Astrocyte of the cerebellum (primary cell): ENCODE results near the gene CHST3.
"Not testable (repeated sequence)": the region's sequence is repeated elsewhere in the genome, so short reads cannot be mapped to it uniquely, and the experiment has no call there.

Experiments used
- DNase-seq: peaks from one replicate; pipeline ENCODE4 v3.0.0-alpha.2; 2011; ENCODE audit warnings: low read depth
- H3K4me3 ChIP-seq: 2 replicates; pipeline ENCODE4 v1.5.1; 2011; ENCODE audit warnings: mild to moderate bottlenecking, low read depth, low read length, moderate library complexity
- in situ Hi-C: cut with HindIII; loops from 2 replicates; pipeline ENCODE4 v1.10.0; 2017; ENCODE audit warnings: low sequenced_read_pairs
- TF ChIP-seq, protein P1 (sequence below): IDR thresholded peaks from 2 replicates; pipeline ENCODE4 v1.5.1; 2012; ENCODE audit warnings: low read length, low read depth, moderate library complexity, mild to moderate bottlenecking; ENCODE audit errors: missing control alignments

CHST3 gene

DNA sequence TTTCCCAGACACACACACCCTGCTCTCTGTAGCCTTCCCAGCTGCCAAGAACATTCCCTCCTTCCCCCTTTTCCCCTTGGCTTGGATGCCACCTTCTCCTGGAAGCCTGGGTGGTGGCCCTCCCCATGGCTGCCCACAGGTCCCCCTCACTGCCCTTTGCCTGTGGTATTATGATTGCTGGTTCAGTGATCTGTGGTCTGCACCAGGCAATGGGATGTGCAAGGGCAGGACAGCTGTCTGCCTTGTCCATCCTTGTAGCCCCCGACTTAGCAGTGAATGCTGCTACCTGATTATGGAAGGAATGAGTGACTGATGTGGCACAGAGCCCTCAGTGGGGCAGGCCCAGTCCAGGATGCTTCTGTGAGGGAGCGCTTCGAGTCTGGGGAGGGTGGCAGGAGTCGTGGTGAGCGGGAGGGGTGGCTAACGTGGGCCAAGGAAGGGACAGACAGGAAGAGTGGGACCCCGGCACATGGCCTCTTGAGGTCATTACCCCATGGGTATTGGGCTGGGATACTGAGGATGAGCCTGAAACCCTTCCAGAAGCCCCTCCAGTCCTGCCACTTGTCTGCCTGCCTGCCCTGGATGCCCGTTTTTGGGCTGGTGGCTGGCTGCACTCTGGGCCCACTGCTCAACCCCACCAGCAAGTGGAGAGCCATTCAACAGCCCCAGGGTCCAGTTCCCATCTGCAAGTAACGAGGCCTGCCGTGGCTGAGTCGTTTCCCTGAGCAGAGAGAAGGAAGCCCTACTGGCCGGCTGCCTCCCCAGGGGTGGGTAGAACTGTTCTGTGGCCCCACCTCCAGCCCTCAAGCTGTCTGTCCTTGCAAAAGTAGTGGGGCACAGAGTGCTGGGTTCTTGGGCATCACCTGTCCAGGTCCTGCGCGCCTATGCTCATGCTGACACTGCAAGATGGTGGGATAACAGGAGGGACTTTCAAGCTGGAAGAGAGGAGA is 8.8 kb downstream of the CHST3 start:
- H3K4me3 ChIP-seq: no peak overlapping the region
- TF ChIP-seq, protein P1, sequence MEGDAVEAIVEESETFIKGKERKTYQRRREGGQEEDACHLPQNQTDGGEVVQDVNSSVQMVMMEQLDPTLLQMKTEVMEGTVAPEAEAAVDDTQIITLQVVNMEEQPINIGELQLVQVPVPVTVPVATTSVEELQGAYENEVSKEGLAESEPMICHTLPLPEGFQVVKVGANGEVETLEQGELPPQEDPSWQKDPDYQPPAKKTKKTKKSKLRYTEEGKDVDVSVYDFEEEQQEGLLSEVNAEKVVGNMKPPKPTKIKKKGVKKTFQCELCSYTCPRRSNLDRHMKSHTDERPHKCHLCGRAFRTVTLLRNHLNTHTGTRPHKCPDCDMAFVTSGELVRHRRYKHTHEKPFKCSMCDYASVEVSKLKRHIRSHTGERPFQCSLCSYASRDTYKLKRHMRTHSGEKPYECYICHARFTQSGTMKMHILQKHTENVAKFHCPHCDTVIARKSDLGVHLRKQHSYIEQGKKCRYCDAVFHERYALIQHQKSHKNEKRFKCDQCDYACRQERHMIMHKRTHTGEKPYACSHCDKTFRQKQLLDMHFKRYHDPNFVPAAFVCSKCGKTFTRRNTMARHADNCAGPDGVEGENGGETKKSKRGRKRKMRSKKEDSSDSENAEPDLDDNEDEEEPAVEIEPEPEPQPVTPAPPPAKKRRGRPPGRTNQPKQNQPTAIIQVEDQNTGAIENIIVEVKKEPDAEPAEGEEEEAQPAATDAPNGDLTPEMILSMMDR: no peak
- DNase-seq: no peak
- in situ Hi-C loops: no loop called here

DNA sequence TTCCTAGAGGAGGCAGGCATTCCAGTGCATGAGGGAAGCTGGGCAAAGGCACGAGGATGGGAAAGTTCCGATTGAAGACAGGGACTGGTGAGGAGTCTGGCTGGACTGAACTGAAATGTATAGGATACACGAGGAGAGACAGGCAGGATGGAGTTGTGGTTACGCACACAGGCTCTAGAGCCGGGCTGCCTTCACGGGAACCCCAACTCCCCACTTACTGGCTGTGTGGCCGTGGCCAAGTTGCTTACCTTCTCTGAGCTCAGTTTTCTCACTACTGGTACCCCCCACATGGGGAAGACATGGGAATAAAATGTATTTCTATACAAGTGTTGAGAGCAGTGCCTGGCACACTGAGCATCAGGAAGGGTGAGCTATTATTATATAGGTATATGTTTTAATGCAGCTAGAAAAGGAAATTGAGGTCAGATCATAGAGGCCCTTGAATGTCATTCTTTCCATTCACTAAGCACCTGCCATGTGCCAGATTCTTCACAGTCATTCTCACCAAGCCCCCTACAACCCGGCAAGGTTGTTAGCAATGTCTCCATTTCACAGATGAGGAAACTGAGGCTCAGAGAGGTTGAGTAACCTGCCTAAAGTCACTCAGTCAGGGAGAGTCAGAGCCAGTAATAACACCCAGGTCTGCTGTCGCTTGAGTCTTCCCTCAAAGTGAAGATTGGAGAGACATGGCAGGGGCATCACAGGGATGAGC is 9.7 kb downstream of the CHST3 start:
- no peak overlapping the region for H3K4me3 ChIP-seq
- DNase-seq: no peak
- TF ChIP-seq, protein P1: no peak
- in situ Hi-C loops: no loop called here

DNA sequence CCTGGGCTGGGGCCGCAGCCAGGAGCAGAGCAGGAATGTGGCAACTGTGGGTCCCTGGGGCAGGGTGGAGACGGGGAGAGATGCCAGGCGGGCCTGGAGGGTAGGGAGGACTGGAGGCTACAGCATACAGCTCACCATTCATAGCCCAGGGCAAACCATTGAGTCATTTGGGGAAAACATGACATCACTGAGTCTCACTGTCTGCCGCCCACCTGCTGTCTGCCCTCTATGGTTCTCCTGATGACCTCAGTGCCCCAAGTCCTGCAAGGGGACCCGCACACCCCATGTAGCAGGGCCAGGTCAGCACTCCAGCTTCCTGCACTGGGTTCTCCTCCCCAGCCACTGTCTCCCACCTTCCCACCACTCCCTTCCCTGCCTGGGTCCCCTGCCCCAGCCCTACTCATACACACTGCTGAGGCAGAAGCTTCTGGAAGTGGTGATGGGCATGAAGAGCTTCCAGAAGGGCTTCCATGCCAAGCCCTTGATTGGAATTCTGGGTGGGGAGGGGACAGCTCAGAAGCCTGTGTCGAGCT is 10.4 kb downstream of the CHST3 start:
- TF ChIP-seq, protein P1: no peak
- in situ Hi-C loops: no loop called here
- H3K4me3 ChIP-seq: no peak overlapping the region
- DNase-seq: no peak

DNA sequence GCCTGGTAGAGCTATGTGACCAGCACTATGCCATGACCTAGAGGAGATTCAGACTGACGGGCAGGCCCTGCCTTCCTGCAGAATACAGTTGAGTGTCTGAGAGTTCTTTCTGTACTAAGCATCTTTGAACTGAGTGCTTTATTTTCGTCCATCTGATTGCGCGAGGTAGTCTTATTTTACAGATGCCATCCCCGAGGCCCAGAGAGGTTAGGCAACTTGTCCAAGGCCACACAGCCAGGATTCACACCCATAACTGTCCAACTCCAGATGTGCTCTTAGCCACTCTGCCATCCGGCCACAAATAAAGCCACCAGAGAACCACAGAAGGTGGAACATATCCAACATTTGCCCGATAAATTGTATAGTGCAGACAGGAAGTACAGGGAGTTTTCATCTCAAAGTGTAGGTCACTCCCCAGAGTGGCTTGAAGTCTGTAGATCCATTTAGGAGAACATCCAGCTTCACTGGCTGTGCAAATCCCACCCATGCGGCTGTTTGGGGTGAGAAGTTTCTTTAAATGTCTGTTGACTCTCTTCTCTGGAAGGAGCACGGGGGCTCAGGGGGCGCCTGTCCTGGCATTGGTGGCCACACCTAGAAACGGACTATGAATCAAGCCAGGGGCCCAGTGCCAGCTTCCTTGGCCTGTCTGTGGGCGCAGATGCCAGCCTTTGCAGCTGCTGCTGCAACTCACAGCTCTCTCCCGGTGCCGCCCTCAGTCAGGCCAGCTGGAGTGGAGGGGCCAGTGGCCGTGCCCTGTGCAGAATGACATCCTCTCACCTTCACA is 11.1 kb downstream of the CHST3 start:
- no peak for DNase-seq
- in situ Hi-C loops: no loop called here
- TF ChIP-seq, protein P1: no peak
- H3K4me3 ChIP-seq: no peak overlapping the region

DNA sequence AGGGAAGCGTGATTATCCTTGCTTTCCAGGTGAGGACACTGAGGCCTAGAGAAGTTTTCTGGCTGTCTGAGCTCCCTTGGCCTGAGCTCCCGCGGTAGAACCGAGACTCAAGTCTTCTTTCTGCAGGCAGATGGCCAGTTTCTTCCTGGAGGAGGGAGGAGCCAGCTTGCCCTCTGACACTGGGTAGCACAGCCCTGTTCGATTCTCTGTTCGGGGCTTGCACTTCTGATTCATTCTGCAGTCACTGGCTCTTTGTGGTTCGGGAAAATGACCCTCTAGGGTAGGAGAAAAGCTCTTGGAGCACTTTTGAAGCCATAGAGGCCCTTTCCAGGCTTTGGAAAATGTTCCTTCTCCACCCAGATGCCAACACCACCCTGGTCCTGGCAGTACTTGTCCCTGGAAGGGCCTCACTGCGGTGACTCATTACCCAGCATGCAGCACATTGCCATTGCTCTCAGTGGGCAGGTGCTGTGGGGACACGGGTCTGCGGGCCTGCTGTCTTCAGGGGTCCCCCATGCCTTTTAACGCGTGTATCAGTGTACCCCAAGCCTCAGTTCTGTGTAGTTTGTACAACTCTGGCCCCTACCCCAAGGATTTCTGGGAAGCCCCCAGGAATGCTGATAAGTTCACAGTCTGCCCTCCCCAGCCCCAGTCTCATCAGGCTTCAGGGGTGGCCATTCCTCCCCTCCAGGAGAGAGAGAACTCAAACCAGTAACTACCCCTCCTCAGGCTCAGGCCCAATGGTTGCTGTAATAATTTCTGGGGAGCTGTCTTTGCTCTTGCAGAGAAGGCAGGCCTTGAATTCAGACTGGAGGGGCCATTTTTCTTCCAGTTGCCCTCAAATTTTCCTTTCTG is 11.9 kb downstream of the CHST3 start:
- DNase-seq: no peak
- no peak overlapping the region for H3K4me3 ChIP-seq
- in situ Hi-C loops: no loop called here
- TF ChIP-seq, protein P1: no peak

DNA sequence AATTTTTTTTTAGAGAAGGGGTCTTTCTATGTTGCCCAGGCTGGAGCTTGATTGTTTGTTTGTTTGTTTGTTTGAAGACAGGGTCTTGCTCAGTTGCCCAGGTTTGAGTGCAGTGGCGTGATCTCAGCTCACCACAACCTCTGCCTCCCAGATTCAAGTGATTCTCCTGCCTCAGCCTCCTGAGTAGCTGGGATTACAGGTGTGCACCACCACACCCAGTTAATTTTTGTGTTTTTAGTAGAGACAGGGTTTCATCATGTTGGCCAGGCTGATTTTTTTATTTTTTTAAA is 13.4 kb downstream of the CHST3 start:
- in situ Hi-C loops, H3K4me3 ChIP-seq, DNase-seq: not testable (repeated sequence)
